Stimulated activated CD8-positive, alpha-beta memory T cell treated with anti-CD3 and anti-CD28 coated beads, Interleukin-4, amount 100 ng/mL, for 1 hour (primary cell): ENCODE data around the gene BAIAP3.
"Not testable (repeated sequence)": the region's sequence is repeated elsewhere in the genome, so short reads cannot be mapped to it uniquely, and the experiment has no call there.

Source experiments
- DNase-seq, 2 donors: peaks; one replicate each; pipeline ENCODE4 v3.0.0-alpha.2; 2020; ENCODE audit warnings: low read depth in 2 of 2, low spot score in 1 of 2

Gene BAIAP3, protein sequence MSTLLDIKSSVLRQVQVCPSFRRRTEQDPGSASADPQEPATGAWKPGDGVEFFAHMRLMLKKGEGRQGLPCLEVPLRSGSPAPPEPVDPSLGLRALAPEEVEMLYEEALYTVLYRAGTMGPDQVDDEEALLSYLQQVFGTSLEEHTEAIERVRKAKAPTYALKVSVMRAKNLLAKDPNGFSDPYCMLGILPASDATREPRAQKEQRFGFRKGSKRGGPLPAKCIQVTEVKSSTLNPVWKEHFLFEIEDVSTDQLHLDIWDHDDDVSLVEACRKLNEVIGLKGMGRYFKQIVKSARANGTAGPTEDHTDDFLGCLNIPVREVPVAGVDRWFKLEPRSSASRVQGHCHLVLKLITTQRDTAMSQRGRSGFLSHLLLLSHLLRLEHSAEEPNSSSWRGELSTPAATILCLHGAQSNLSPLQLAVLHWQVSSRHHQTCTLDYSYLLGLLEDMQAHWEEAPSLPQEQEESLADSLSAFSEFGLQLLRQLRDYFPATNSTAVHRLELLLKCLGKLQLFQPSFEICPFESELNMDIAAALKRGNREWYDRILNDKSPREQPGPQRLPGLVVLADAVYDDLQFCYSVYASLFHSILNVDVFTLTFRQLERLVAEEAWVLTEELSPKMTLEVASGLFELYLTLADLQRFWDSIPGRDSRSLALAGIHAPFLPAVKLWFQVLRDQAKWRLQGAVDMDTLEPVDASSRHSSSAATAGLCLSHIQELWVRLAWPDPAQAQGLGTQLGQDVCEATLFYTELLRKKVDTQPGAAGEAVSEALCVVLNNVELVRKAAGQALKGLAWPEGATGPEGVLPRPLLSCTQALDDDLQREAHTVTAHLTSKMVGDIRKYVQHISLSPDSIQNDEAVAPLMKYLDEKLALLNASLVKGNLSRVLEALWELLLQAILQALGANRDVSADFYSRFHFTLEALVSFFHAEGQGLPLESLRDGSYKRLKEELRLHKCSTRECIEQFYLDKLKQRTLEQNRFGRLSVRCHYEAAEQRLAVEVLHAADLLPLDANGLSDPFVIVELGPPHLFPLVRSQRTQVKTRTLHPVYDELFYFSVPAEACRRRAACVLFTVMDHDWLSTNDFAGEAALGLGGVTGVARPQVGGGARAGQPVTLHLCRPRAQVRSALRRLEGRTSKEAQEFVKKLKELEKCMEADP

DNA sequence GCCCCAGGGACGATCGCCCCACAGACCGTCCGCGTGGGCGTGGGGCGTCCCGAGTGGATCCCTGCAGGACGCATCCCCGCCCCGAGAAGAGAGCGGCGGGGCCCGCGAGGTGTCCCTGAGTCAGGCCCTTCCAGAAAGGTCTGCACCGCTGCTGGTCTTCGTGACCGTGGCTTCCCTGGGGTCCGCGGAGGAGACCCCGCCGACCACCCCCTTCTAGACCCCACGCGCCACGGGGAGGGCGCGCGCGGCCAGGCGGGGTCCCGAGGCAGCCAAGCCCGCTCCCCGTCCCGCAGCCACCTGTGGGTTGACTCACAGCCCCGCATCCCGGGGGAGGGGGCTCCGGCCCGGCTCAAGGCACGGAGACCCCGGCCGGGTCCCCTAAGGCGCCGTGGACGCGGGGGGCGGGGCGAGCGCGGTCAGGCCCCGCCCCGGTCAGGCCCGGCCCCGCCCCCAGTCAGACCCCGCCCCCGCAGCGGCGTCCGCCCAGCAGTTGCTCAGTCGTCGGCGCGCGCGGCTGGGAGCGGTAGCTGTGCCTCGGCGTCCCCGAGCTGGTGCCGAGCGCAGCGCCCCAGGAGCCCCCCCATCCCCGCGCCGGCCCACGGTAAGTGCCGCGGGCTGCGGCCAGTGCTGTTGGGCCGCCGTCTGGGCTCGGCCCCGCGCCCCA is at the start of gene BAIAP3:
Gene BAIAP3 (plus strand): TSS at position 497 of the 664 bp plus-strand sequence. CDS start 4,905 bp downstream, outside the sequence.
- no peak for DNase-seq

DNA sequence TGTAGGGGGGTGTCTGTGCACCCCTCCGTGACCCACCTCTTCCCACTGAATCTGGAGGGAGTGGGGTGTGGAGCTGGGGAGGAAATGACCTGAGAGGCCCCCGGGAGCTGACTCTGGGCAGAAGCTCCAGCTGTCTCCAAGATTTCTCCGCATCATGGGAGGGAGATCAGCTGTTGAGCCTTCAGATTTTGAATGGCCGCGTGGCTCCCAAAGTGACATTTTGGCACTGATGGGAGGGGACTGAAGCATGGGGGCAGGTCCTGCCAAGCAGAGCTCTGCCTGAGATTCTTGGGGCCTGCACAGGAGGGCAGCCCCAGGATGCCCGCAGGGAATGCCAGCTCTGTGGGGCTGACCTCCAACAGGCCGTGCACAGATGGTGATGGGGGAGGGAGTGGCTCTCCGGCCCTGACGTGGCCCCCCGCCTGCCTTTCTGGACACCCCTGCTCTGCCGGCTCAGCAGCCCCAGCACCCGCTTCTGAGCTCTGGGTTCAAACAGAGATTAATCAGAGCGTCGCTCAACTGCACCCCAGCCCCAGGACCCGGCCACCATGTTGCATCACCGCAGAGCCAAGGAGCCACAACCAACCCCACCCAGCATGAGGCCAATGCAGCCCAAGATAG is 49.3 kb upstream of the BAIAP3 start:
- no peak for DNase-seq

DNA sequence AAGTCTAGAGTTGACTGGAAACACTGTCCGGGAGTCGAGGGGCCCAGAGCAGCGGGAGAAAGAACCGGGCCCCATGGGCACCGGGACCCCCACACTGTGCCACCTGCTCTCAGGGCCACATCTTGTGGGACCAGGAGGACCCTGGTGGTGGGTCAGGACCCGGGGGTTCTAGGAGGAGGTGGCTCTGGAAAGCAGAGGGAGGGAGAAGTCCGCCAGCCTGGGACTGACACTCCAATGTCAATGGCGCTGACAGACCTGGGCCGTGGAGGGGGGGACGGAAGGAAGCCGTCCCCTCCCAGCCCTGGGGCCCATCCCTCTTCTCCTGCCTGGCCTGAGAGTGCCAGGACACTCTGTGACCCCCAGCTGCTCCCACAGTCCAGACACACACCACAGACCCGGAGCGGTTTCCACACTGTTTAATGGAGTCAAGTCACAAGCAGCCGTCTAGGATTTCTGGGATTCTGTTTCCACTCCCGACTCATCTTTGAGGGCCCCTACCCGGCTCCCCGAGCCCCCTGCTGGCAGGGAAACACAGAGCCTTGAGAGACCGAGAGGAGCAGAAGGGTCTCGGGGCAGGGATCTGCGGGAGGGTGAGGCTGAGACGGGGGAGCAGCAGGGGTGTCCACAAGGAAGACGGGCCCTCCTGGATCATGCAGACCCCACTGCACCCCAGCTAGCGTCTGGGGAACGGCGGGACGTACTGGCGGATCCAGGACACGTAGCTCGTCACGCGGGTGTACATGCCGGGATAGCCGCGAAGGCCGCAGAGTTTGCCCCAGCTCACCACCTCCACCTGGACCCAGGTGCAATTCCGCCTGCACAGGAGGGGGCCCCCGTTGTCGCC is 47.6 kb upstream of the BAIAP3 start:
- no peak for DNase-seq

DNA sequence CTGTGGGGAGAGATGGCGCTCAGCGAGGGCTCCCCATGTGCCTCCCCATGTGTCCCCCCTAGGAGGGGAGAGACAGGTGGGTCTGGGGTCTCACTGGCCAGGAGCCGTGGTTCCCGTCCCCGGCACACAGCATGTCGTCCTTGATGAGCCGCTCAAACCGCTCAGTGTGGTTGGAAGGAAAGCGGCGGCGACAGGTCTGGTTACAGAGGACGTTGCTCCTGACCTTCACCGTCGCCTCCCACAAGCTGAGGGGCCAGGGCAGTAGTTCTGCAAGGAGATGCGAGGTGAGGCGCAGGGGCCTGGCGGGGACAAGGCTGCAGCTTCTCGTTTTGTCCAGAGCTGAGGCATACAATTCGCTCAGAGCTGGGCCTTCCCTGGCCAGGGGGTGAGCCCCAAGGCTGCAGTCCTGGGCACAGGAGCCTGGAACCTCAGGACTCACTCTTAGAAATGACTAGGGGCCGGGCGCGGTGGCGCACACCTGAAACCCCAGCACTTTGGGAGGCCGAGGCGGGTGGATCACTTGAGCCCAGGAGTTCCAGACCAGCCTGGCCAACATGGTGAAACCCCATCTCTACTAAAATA is 46.8 kb upstream of the BAIAP3 start:
- no peak for DNase-seq

DNA sequence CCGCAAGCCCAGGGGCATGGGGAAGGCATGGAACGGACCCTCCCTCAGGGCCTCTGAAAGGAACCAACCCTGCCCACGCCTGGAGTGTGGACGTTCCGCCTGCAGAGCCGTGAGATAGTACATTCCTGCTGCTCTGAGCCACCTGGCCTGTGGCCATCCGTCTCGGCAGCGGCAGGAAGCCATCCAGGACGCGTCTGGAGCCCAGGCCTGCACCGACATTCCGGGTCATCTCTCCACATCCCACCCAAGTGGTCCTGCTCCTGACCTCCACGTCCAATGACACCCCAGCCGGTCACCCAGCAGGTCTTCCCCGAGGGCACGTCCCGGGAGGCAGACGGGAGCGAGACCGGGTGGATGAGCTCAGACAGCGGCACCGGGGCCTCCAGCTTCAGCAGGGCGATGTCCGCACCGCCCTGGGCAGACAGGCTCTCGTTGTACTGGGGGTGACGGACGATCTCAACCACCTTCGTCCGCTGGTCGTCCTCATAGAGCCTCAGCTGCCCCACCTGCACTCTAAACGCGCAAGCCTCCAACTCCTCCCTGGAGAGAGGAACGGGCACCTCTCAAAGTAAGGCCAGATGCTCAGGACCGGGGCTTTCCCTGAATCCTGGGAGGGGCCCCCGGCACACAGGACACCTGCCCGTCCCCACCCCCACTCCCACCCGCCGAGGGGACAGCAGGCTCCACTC is 45.3 kb upstream of the BAIAP3 start:
- DNase-seq: no peak

DNA sequence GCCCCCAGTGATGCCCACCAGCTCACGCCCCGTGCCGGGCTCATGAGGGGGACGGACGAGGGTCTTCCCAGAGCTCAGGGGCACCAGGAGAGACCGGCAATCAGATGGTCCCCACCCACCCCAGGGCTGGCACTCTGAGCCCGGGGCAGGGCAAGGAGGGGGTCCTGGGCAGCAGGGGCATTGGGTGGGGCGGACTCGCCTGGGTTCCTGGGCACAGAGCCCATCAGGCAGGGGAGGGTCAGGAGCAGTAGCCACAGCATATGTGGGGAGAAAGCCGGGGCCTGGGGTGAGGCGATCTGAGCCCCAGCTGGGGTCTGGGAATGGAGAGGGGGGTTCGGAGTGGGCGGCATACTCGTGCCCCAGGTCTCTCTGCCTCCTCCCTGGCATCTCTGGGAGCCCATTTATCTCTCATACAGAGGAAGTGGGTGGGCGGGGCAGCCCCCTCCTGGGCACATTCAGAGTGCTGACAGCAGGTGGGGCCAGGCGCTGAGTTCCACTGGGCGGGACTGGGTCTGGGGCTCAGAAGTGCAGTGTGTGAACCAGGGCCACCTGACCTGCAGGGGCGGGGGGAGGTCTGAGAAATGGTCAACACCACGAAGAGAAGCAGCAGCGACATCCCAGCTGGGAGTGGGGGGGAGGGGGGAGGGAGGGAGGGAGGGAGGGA is 44.5 kb upstream of the BAIAP3 start:
- no peak for DNase-seq

DNA sequence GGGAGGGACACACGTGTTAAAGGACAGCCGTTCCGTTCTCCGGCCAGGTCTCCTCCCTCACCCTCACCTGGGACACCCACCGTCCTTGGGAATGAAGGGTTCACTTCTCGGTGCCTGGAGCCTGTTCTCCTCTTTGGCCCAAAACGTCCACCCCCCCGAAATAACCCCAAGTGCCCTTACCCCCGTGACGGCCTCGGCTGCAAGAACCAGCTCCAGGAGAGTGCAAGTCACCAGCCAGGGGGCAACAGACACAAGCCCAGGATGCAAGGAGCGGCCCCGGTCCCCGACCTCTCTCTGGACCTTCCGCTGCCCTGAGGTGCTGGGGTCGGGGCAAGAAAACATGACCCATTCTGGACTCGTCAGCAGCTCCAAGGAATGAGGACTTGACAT is 44.0 kb upstream of the BAIAP3 start:
- DNase-seq: no peak

DNA sequence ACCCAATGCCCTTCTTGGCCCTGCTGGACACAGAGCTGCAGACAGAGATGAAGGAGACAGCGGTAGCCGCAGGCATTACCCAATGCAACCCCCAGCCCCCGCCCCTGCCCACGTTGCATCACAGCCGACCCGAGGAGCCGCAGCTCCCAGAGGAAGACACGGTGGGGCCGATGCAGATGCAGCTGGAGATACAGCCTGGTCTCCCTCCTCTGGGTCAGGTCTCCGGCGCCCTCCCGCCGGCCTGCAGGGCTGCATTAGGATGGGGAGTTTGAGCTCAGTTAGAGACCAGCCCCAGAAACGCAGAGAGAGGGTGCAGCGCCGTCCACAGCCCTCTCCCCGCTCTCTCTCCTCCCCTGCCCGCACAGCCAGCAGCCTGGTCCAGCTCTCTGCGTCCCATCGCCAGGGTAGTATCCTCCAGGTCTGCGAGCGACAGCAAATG is 43.4 kb upstream of the BAIAP3 start:
- no peak for DNase-seq

DNA sequence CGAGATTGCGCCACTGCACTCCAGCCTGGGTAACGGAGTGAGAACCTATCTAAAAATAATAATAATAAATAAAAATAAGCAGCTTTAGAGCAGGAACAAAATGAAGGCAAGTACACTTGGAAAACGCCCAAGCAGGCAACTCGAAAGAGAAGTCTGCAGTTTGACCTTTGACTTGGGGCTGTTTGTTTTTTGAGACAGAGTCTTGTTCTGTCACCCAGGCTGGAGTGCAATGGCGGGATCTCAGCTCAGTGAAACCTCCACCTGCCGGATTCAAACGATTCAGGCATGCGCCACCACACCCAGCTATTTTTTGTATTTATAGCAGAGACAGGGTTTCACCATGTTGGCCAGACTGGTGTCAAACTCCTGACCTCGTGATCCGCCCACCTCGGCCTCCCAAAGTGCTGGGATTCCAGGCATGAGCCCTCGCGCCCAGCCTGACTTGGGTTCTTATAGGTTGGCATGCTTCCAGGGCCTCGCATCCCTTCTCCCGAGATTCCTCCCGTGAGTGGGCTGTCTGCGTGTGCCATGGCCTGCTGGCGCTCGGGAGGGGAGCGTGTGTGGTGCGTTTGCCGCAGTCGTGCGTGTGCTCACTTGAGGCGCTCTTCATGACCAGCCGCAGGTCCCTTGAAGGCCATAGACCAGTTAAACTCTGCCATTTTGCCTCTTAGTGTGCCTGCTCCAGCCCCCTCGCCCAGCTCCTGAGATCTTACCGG is 42.4 kb upstream of the BAIAP3 start:
- DNase-seq: no peak

DNA sequence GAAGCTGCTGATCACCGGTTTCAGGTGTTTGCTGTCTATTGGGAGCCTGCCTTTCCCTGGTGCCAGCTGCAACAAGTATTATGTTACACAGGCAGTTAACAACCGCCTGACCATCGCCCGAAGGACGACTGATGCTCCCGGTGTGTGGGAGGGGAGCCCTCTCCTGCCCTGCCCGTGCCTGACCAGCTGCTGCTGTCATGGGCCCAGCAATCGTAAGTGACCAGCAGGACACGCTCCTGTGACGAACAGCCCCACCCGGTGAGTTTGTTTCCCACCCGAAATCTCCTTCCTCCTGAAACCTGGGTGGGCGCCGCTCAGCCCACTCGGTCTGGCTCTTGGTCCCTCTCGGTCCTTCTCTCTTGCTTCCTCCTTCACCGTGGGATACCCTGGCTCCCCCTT is 41.9 kb upstream of the BAIAP3 start:
- no peak for DNase-seq

DNA sequence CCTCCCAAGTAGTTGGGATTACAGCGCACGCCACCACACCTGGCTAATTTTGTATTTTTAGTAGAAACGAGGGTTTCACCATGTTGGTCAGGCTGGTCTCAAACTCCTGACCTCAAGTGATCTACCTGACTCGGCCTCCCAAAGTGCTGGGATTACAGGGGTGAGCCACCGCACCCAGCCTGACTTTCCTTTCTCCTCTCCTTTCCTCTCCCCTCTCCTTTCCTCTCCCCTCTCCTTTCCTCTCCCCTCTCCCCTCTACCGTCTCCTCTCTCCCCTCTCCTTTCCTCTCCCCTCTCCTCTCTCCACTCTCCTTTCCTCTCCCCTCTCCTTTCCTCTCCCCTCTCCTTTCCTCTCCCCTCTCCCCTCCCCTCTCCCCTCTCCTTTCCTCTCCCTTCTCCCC is 41.2 kb upstream of the BAIAP3 start:
- not testable (repeated sequence) for DNase-seq

DNA sequence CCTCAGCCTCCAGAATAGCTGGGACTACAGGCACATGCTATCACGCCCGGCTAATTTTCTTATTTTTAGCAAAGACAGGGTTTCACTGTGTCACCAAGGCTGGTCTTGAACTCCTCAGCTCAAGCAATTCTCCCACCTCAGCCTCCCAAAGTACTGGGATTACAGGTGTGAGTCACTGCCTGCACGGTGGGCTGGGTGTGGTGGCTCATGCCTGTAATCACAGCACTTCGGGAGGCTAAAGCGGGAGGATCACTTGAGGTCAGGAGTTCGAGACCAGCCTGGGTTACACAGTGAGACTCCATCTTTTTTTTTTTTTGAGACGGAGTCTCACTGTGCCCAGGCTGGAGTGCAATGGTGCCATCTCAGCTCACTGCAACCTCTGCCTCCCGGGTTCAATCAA is 40.6 kb upstream of the BAIAP3 start:
- DNase-seq: not testable (repeated sequence)

DNA sequence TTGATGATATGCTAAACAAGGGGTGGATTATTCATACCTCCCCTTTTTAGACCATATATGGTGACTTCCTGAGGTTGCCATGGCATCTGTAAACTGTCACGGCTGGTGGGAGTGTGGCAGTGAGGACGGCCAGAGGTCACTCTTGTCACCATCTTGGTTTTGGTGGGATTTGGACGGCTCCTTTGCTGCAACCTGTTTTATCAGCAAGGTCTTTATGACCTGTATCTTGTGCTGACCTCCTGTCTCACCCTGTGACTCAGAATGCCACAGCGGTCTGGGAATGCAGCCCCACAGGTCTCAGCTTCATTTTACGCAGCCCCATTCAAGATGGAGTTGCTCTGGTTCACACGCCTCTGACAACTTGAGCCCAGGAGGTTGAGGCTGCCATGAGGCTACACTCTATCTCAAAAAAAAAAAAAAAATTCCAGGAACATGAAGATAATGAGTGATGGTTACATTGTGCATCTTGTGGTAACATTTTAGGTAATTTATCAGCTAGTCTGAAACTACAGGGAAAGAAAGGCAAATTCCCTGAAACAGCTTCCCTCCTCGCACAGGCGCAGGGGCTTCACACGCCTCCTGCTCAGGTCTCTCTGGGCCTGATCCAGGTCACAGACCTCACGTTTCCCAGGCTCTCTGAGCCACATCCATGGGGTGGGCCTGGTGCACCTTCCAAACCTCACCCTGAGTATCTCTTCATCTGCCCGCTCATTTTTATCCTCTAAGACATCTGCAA is 39.4 kb upstream of the BAIAP3 start:
- DNase-seq: no peak

DNA sequence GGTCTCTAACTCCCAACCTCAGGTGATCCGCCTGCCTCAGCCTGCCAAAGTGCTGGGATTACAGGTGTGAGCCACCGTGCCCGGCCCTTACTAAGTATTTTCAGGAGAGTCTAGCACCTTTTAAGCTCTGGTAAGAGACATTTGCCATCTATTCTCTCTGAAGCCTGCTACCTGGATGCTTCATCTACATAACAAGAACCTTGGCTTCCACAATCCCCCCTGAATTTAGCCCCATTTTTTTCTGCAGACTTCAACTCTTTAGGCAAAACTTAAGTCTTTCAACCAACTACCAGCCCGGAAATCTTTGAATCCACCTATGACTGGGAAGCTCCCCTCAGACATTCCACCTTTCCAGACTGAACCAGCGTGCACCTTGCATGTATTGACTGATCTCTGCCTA is 38.0 kb upstream of the BAIAP3 start:
- DNase-seq: no peak

DNA sequence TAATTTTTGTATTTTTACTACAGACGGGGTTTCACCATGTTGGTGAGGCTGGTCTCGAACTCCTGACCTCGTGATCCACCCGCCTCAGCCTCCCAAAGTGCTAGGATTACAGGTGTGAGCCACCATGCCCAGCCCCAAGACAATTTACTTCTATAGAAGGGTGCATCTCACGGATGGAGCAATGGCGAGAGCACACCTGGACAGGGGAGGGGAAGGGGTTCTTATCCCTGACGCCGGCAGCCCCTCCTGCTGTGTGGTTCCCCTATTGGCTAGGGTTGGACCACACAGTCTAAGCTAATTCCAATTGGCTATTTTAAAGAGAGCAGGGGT is 36.8 kb upstream of the BAIAP3 start:
- DNase-seq: not testable (repeated sequence)

DNA sequence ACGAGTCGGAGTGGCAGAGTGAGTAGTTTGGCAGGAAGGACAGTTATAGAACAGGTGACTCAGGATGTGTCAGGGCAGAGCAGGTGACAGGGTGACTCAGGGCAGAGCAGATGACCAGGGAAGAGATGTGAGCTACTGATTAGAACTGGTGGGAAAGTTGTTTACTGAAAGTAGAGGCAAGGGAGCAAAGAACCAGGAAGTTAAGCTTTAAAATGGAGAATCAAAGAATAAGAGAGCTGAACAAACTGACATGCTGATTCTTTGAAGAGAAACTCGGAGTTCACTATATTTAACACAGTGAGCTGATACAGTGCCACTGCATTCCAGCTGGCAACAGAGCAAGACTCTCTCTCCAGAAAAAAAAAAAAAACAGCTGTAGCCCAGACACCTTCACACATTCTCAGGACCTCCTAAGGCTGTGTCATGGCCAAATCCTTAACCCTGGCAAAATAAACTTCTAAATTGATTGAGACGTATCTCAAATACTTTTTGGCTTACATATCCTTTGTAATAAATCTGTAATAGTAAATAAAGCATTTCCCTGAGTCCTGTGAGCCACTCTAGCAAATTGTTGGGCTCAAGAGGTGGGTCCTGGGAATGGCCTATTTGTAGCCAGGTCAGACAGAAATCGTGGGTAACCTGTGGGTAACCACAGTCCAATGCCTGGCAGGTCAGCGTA is 36.3 kb upstream of the BAIAP3 start:
- DNase-seq: no peak

DNA sequence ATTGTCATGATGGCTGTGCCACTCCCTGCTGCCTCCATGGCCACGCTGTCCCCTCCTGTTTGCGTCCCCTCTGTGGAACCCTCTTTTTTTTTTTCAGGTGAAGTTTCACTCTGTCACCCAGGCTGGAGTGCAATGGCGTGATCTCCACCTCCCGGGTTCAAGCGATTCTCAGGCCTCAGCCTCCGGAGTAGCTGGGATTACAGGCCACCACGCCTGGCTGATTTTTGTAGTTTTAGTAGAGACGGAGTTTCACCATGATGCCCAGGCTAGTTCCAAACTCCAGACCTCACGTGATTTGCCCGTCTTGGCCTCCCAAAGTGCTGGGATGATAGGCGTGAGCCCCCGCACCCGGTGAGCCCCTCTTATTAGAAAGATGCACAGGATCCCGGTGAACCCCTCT is 35.0 kb upstream of the BAIAP3 start:
- no peak for DNase-seq
